SH-SY5Y (cell line): ENCODE measurements around the gene TIPIN.

Experiments
- GATA2 ChIP-seq: IDR thresholded peaks from 2 replicates; pipeline ENCODE4 v1.6.1; 2011; ENCODE audit warnings: mild to moderate bottlenecking, low read depth, low read length
- GATA3 ChIP-seq: IDR thresholded peaks from 2 replicates; pipeline ENCODE4 v1.6.1; 2011; ENCODE audit warnings: low read depth, mild to moderate bottlenecking, low read length, moderate library complexity

Gene TIPIN

DNA sequence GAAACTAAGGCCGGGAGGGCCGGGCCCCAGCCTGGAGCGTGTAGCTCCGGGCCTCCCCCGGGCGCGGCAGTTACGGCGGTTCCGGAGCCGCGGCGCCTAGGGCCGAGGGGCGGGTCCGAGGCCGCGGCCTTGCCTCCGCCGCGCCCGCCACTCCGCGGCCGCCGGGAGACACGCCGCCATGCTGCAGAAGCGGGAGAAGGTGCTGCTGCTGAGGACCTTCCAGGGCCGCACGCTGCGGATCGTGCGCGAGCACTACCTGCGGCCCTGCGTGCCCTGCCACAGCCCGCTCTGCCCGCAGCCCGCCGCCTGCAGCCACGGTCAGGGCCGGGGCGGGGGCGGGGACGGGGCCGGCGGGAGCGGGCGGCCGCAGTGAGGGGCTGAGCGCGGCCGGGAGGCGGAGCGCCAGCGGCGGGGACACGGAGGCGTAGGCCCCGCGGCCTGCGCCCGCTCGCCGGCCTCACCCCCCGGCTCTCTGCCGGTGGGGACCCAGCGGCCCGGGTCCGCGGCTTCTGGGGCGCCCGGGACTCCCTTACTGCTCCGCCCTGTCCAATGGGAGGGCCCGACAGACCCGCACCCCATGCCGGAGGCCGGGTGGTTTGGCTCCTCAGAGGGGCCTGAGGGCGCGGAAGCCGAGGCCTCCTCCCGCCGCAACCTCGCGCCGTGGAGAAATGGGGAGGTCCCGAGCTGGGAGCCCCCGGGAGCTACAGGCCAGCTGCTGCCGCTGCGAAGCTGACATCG is 62.9 kb downstream of the TIPIN start, which contains the start of gene DIS3L:
DIS3L (plus strand) TSS at position 150 of the 738 bp plus-strand sequence; CDS start at position 179, 29 bp downstream.
- TF ChIP-seq GATA2 (no peak), GATA3 (no peak)

DNA sequence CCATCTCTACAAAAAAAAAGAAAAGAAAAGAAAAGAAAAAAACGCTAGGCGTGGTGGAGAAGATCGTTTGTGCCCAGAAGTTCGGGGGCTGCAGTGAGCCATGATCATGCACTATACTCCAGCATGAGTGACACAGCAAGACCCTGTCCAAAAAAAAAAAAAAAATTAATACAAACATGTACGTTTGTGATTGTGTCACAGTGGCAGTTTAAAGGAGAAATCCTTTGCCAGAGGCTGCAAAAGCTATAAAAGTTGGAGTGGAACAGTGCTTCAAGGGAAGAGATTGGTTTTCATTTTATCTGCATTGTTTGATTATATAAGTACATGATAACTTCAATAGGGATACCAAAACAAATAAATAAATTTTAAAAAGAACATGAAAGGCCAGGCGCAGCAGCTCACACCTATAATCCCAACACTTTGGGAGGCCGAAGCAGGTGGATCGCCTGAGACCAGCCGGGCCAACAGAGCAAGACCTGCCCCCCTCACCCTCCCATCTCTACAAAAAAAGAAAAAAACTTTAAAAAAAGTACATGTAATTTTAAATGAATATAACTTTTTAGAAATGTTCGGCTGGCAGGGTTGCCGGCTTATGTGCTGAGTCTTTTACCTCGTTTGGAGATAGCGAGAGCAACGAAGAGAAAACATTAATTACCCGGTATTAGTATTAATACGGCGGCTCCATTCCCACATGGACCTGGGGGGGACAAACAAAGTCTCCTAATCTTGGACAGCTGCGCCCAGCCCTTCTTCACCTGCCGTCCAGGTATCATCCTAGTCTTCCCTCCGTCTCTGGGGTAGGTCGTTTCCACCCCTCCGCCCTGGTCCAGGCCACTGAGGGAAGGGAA is 63.7 kb downstream of the TIPIN start:
- TF ChIP-seq GATA3, result no peak
- no peak for TF ChIP-seq GATA2

DNA sequence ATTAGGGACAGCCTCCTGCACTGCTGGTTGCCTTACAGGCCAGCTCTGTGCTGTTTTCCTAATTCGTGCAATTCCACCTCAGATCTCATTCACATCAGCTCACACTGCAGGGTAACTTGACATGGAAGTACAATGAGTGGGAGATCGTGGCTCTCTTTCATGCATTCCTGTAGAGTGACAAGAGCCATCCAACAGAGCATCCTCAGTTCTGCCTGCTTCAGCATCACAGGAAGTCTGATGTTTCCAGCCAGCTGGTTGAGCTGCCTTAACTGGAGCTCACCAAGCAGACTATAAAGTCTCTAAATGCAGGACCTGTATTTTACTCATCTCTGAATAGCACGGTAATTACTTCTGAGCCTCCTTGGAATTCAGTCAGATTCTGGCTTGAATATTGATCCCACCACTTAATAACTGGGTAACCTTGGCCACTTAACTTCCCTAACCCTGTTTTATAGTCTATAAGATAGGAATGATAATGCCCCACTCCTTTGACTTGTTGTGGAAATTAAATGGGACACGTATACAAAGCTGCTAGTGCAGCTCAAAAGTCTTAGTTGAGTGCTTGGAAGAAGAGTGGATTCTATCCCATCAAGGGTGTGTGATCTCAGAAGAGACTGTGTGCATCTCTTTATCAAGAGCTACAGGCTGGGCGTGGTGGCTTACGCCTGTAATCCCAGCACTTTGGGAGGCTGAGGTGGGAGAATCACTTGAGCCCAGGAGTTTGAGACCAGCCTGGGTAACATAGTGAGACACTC is 64.5 kb downstream of the TIPIN start:
- no peak for TF ChIP-seq GATA2
- TF ChIP-seq GATA3, result no peak

DNA sequence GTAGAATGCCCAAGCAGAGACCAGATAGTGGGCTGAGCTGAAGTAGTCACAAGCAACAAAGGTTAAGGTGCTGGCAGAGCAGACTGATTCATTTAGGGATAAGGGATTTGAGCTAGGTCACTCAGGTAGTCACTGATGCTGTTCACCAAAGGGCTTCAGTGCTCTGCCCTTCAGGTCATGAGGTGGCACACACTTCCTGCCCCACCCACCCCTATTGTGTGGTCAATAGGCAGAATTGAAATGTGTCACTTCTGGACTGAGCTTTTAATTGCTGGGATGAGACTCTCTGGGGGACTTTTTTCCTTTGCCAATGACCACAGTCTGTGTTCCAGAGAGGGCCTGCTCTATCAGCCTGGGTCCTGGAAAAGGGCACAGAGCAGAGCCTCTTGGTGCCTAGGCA is 66.0 kb downstream of the TIPIN start:
- TF ChIP-seq GATA2, result no peak
- TF ChIP-seq GATA3, result no peak

DNA sequence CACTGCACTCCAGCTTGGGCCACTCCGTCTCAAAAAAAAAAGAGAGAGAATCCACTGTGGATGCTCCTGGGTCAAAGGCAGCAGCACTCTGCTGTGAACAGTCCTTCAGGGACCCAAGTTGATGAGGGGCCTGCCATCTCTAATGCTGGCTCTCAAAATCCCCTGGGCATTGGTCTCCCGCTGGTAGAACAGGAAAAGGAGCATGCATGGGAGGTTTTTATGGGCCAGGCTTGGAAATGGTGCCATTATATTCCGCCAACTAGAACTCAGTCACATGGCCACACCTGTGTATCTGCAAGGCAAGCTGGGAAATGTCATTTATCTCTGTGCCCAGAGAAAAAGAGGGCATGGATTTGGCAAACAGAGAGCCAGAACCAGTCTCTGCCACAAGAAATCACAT is 66.5 kb downstream of the TIPIN start:
- TF ChIP-seq GATA2 (no peak), GATA3 (no peak)

DNA sequence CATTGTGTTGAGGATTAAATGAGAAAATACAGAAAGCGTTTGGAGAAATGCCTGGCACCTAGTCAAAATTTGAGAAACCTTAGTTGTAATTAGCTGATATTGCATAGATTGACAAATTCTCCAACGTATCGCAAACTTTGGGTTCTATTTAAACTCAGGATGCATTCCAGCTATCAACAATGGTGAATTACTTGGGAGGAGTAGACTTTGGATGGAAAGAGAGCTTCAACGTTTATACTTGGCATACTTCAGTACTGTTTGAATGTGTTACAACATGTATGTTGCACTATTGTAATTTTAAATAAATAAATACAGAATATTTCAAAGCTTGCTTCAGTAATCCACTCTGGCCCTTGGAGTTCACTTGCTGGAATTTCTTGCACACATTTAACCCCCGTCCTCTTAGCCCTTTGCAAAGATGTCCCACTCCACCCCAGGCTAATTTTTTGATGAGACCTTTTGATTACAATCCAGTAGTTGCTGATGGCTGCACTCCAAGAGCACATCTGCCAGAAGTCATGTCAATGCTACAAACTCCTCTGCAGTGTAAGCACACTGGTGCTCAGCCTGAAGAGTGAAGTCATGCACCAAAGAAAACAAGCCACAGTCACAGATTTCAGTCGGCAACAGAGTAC is 67.8 kb downstream of the TIPIN start:
- no peak for TF ChIP-seq GATA3
- TF ChIP-seq GATA2, result no peak

DNA sequence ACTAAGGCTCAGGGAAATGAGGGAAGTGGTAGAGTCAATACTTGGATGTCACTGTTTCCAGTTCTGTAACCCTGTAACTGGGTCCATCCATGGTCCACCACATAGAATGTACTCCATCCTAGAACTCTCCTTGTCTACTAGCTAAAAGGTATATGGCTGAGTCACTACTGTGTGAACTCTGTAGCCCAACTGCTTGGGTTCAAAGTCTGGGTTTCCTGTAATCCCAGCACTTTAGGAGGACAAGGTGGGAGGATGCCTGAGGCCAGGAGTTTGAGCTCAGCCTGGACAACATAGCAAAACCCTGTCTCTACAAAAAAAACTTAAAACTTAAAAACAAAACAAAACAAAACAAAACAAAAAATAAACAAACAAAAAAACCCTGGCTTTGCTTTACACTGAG is 68.4 kb downstream of the TIPIN start:
- no peak for TF ChIP-seq GATA2
- TF ChIP-seq GATA3, result no peak

DNA sequence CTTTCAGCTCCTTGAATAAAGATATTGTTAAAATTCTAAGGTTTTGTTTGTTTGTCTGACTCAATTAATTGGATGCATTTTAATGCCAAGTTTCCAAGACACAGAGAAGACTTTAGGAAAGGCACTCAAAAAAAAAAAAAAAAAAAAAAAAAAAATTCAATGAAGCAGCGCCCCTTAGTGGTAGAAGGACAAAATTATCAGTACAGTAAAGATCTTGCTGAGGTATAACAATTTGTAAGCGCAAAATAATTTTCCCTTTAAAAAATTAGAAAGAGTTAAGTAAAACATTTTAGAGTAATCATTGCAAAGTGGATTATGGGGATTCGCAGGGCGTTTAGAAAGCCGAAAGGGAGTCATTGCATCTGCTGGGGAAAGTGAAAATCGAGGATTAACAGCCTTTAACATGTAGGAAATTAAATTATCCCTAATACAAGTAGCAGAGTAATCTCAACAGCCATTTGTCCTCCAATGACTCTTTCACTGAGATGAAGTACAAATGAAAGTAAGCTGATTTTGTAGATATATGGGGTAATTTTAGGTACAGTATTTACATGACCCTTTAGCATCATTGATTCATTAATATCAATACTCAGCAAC is 68.9 kb downstream of the TIPIN start:
- TF ChIP-seq GATA2 (no peak), GATA3 (no peak)
